ENCODE measurements around the gene TMEM120B.
A peak's percentile ranks its signal among the peaks of the same experiment; 100 is the strongest.

TMEM120B gene

GRCh38 chr12:121810833-121811433, 98.4 kb downstream of the TMEM120B start:
- no peak overlapping the region for H3K27ac ChIP-seq (ENCODE audit: low read depth, low read length)
- peaks cover 7% of the 10 kb centered on the region for H3K4me1 ChIP-seq (ENCODE audit: control insufficient read depth, low read depth, low read length)
- DNase-seq, result no peak
- WGBS (ENCODE audit: extremely low coverage, insufficient coverage, low lambda C conversion rate), result no CpG with 5 or more reads among the region's 6 CpGs
- no peaks in the 10 kb centered on the region for H3K27me3 ChIP-seq (ENCODE audit: insufficient read depth, low read length, poor library complexity)
- peak overlapping the region; percentile 75 for H3K9ac ChIP-seq (ENCODE audit: low read length)
- H2AK5ac ChIP-seq (ENCODE audit: low read length), result peak overlapping the region; percentile 51
- H3K56ac ChIP-seq (ENCODE audit: low read length), result peak overlapping the region; percentile 83
- H4K8ac ChIP-seq (ENCODE audit: low read depth, low read length), result no peak overlapping the region
- no peak overlapping the region for H3K4me3 ChIP-seq (ENCODE audit: low read length)
- peaks cover 2% of the 10 kb centered on the region for H3K36me3 ChIP-seq (ENCODE audit: control insufficient read depth, insufficient read depth, low read length)
- H3K4ac ChIP-seq (ENCODE audit: low read depth, low read length), result no peak overlapping the region
- H3K4me2 ChIP-seq (ENCODE audit: low read length), result peak overlapping the region; percentile 70
- H4K5ac ChIP-seq (ENCODE audit: low read length), result no peak overlapping the region
- no peak overlapping the region for H3K18ac ChIP-seq (ENCODE audit: low read length)
- peaks cover 34% of the 10 kb centered on the region for H3K79me1 ChIP-seq (ENCODE audit: low read length)
- H2BK15ac ChIP-seq (replicated peaks; ENCODE audit: low read depth), result no peak overlapping the region
- peak overlapping the region; percentile 72 for H2BK5ac ChIP-seq (ENCODE audit: low read length)
- H3K23ac ChIP-seq (ENCODE audit: low read length), result no peak overlapping the region
- no peak overlapping the region for H2BK120ac ChIP-seq (ENCODE audit: low read depth, low read length)
- peaks cover 65% of the 10 kb centered on the region for H3K79me2 ChIP-seq (ENCODE audit: control insufficient read depth, insufficient read depth, low read length)

GRCh38 chr12:121811434-121812319, 99.1 kb downstream of the TMEM120B start:
- H3K4me2 ChIP-seq (ENCODE audit: low read length), result peak overlapping the region; percentile 97
- H4K5ac ChIP-seq (ENCODE audit: low read length), result no peak overlapping the region
- H3K4me1 ChIP-seq (ENCODE audit: control insufficient read depth, low read depth, low read length), result peaks cover 7% of the 10 kb centered on the region
- H3K27ac ChIP-seq (ENCODE audit: low read depth, low read length), result peak overlapping the region; percentile 65
- H2AK5ac ChIP-seq (ENCODE audit: low read length), result no peak overlapping the region
- H3K56ac ChIP-seq (ENCODE audit: low read length), result peak overlapping the region; percentile 91
- H3K23ac ChIP-seq (ENCODE audit: low read length), result no peak overlapping the region
- WGBS (ENCODE audit: extremely low coverage, insufficient coverage, low lambda C conversion rate), result no CpG with 5 or more reads among the region's 46 CpGs
- no peak overlapping the region for H4K8ac ChIP-seq (ENCODE audit: low read depth, low read length)
- H2BK120ac ChIP-seq (ENCODE audit: low read depth, low read length), result no peak overlapping the region
- H3K4me3 ChIP-seq (ENCODE audit: low read length), result peak overlapping the region; percentile 79
- no peak overlapping the region for H3K4ac ChIP-seq (ENCODE audit: low read depth, low read length)
- no peak overlapping the region for H2BK5ac ChIP-seq (ENCODE audit: low read length)
- H2BK15ac ChIP-seq (replicated peaks; ENCODE audit: low read depth), result no peak overlapping the region
- H3K36me3 ChIP-seq (ENCODE audit: control insufficient read depth, insufficient read depth, low read length), result peaks cover 5% of the 10 kb centered on the region
- H3K79me1 ChIP-seq (ENCODE audit: low read length), result peaks cover 34% of the 10 kb centered on the region
- H3K18ac ChIP-seq (ENCODE audit: low read length), result no peak overlapping the region
- no peaks in the 10 kb centered on the region for H3K27me3 ChIP-seq (ENCODE audit: insufficient read depth, low read length, poor library complexity)
- H3K79me2 ChIP-seq (ENCODE audit: control insufficient read depth, insufficient read depth, low read length), result peaks cover 58% of the 10 kb centered on the region
- DNase-seq, result peak; percentile 74
- H3K9ac ChIP-seq (ENCODE audit: low read length), result peak overlapping the region; percentile 85

GRCh38 chr12:121812320-121812871, 99.8 kb downstream of the TMEM120B start:
- H3K56ac ChIP-seq (ENCODE audit: low read length), result peak overlapping the region; percentile 91
- H3K23ac ChIP-seq (ENCODE audit: low read length), result no peak overlapping the region
- H3K36me3 ChIP-seq (ENCODE audit: control insufficient read depth, insufficient read depth, low read length), result peaks cover 8% of the 10 kb centered on the region
- H4K8ac ChIP-seq (ENCODE audit: low read depth, low read length), result no peak overlapping the region
- no peak overlapping the region for H3K4ac ChIP-seq (ENCODE audit: low read depth, low read length)
- H3K4me1 ChIP-seq (ENCODE audit: control insufficient read depth, low read depth, low read length), result peaks cover 7% of the 10 kb centered on the region
- no peak overlapping the region for H2BK120ac ChIP-seq (ENCODE audit: low read depth, low read length)
- no peak overlapping the region for H4K5ac ChIP-seq (ENCODE audit: low read length)
- H3K4me3 ChIP-seq (ENCODE audit: low read length), result peak overlapping the region; percentile 79
- no peak overlapping the region for H2BK5ac ChIP-seq (ENCODE audit: low read length)
- H3K18ac ChIP-seq (ENCODE audit: low read length), result no peak overlapping the region
- peak overlapping the region; percentile 85 for H3K9ac ChIP-seq (ENCODE audit: low read length)
- H3K4me2 ChIP-seq (ENCODE audit: low read length), result peak overlapping the region; percentile 97
- H2AK5ac ChIP-seq (ENCODE audit: low read length), result no peak overlapping the region
- peaks cover 32% of the 10 kb centered on the region for H3K79me1 ChIP-seq (ENCODE audit: low read length)
- DNase-seq, result peak; percentile 88
- H3K27me3 ChIP-seq (ENCODE audit: insufficient read depth, low read length, poor library complexity), result no peaks in the 10 kb centered on the region
- WGBS (ENCODE audit: extremely low coverage, insufficient coverage, low lambda C conversion rate), result no CpG with 5 or more reads among the region's 26 CpGs
- H3K79me2 ChIP-seq (ENCODE audit: control insufficient read depth, insufficient read depth, low read length), result peaks cover 52% of the 10 kb centered on the region
- no peak overlapping the region for H2BK15ac ChIP-seq (replicated peaks; ENCODE audit: low read depth)
- peak overlapping the region; percentile 51 for H3K27ac ChIP-seq (ENCODE audit: low read depth, low read length)

- H3K36me3 ChIP-seq (ENCODE audit: control insufficient read depth, insufficient read depth, low read length), result peaks cover 12% of the 10 kb centered on the region
- H3K9ac ChIP-seq (ENCODE audit: low read length), result peak overlapping the region; percentile 66
Observed at GRCh38 chr12:121812921-121813896, 100.7 kb downstream of the TMEM120B start.

GRCh38 chr12:121813951-121814350, 101.4 kb downstream of the TMEM120B start:
- Histone ChIP-seq H3K4ac (ENCODE audit: low read depth, low read length) (no peak overlapping the region), H3K18ac (ENCODE audit: low read length) (no peak overlapping the region), H2BK5ac (ENCODE audit: low read length) (no peak overlapping the region), H3K9ac (ENCODE audit: low read length) (no peak overlapping the region), H3K27ac (ENCODE audit: low read depth, low read length) (no peak overlapping the region), H2BK120ac (ENCODE audit: low read depth, low read length) (no peak overlapping the region), H4K8ac (ENCODE audit: low read depth, low read length) (no peak overlapping the region), H3K36me3 (ENCODE audit: control insufficient read depth, insufficient read depth, low read length) (peaks cover 12% of the 10 kb centered on the region), H3K27me3 (ENCODE audit: insufficient read depth, low read length, poor library complexity) (no peaks in the 10 kb centered on the region), H3K4me2 (ENCODE audit: low read length) (no peak overlapping the region), H2BK15ac (replicated peaks; ENCODE audit: low read depth) (no peak overlapping the region), H3K56ac (ENCODE audit: low read length) (no peak overlapping the region), H3K79me2 (ENCODE audit: control insufficient read depth, insufficient read depth, low read length) (peaks cover 44% of the 10 kb centered on the region), H3K4me1 (ENCODE audit: control insufficient read depth, low read depth, low read length) (peaks cover 7% of the 10 kb centered on the region), H4K5ac (ENCODE audit: low read length) (no peak overlapping the region), H3K23ac (ENCODE audit: low read length) (no peak overlapping the region), H3K4me3 (ENCODE audit: low read length) (no peak overlapping the region), H2AK5ac (ENCODE audit: low read length) (no peak overlapping the region), H3K79me1 (ENCODE audit: low read length) (peaks cover 27% of the 10 kb centered on the region)
- DNase-seq, result no peak
- WGBS (ENCODE audit: extremely low coverage, insufficient coverage, low lambda C conversion rate), result no CpG with 5 or more reads among the region's 14 CpGs

More at GRCh38 chr12:121812921-121813896, 100.7 kb downstream of the TMEM120B start:
- H3K79me2 ChIP-seq (ENCODE audit: control insufficient read depth, insufficient read depth, low read length), result peaks cover 48% of the 10 kb centered on the region
- no peak overlapping the region for H4K8ac ChIP-seq (ENCODE audit: low read depth, low read length)
- H3K79me1 ChIP-seq (ENCODE audit: low read length), result peaks cover 31% of the 10 kb centered on the region
- peak overlapping the region; percentile 72 for H3K4me2 ChIP-seq (ENCODE audit: low read length)
- no peak overlapping the region for H4K5ac ChIP-seq (ENCODE audit: low read length)
- DNase-seq, result no peak
- no peak overlapping the region for H3K23ac ChIP-seq (ENCODE audit: low read length)
- H3K18ac ChIP-seq (ENCODE audit: low read length), result no peak overlapping the region
- H3K56ac ChIP-seq (ENCODE audit: low read length), result peak overlapping the region; percentile 79
- no peak overlapping the region for H3K4ac ChIP-seq (ENCODE audit: low read depth, low read length)
- H3K4me3 ChIP-seq (ENCODE audit: low read length), result no peak overlapping the region
- no peak overlapping the region for H2BK15ac ChIP-seq (replicated peaks; ENCODE audit: low read depth)
- H3K4me1 ChIP-seq (ENCODE audit: control insufficient read depth, low read depth, low read length), result peaks cover 7% of the 10 kb centered on the region
- no peak overlapping the region for H2BK5ac ChIP-seq (ENCODE audit: low read length)
- H2AK5ac ChIP-seq (ENCODE audit: low read length), result no peak overlapping the region
- no peak overlapping the region for H2BK120ac ChIP-seq (ENCODE audit: low read depth, low read length)
- WGBS (ENCODE audit: extremely low coverage, insufficient coverage, low lambda C conversion rate), result no CpG with 5 or more reads among the region's 25 CpGs
- H3K27ac ChIP-seq (ENCODE audit: low read depth, low read length), result no peak overlapping the region
- H3K27me3 ChIP-seq (ENCODE audit: insufficient read depth, low read length, poor library complexity), result no peaks in the 10 kb centered on the region
